ENCODE measurements around the gene CCN5. TPM values are rescaled to one million over a fixed set of nuclear protein-coding genes. Genes with fewer than 3 reads are reported as not detected.

The CCN5 gene
- total RNA-seq, 4 donors from 2014 or later: 5.8 to 32.2 (median 11.2) TPM

DNA sequence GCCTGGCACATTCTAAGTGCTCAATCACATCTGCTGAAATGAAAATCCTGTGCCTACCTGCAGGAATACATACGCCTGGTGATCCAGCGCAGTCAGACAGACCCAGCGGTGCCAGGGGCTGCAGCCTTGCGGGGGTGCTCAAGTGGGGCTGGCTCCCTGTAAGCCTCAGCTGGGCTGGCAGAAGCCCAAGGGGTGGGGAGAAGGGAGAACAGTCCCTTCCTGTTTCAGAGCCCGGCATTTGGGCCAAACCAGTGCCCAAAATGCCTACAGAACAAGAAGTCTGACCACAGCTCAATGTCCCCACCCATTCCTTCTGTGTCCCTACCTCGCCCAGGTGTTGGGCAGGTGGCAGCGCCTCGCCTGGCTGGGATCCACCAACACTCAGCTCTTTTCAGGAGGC is 53.1 kb downstream of the CCN5 start:
- Histone ChIP-seq H3K27me3 (no peaks in the 10 kb centered on the region), H3K4me3 (no peak overlapping the region), H3K4me1 (no peaks in the 10 kb centered on the region), H3K9me3 (no peaks in the 10 kb centered on the region), H3K36me3 (no peaks in the 10 kb centered on the region), H3K27ac (no peak overlapping the region)
- no peak for DNase-seq
- TF ChIP-seq, protein P1, sequence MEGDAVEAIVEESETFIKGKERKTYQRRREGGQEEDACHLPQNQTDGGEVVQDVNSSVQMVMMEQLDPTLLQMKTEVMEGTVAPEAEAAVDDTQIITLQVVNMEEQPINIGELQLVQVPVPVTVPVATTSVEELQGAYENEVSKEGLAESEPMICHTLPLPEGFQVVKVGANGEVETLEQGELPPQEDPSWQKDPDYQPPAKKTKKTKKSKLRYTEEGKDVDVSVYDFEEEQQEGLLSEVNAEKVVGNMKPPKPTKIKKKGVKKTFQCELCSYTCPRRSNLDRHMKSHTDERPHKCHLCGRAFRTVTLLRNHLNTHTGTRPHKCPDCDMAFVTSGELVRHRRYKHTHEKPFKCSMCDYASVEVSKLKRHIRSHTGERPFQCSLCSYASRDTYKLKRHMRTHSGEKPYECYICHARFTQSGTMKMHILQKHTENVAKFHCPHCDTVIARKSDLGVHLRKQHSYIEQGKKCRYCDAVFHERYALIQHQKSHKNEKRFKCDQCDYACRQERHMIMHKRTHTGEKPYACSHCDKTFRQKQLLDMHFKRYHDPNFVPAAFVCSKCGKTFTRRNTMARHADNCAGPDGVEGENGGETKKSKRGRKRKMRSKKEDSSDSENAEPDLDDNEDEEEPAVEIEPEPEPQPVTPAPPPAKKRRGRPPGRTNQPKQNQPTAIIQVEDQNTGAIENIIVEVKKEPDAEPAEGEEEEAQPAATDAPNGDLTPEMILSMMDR (IDR thresholded peaks at IDR 0.05): no peak
- no peak for TF ChIP-seq POLR2A (IDR thresholded peaks at IDR 0.05)

DNA sequence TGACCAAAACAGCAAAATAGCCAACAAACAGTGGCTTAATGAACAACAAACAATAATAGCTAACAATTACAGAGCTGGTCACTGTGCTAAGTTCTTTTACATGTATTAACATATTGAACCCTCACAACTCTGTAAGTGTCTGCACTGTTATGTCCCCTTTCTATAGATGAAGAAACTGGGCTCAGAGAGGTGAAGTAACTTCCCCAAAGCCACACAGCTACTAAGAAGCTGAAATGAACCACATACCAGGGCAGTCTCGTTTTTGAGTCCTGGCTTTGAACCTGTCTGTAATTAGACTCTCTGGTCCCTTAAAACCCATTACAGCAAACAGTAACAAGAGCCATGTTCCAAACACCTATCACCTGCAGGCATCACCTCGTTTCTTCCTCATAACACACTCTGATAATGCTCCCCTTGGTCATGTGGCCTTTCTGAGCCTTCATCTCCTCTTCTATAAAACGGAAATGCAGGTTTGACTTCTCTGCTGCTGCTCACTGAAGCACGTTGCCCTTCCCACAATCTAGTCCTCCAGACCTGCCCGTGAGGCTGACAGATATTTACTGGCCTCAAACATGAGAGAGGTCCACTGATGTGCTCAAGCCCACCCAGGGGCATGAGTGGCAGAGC is 53.8 kb downstream of the CCN5 start:
- Histone ChIP-seq H3K27me3 (no peaks in the 10 kb centered on the region), H3K27ac (no peak overlapping the region), H3K4me1 (no peaks in the 10 kb centered on the region), H3K9me3 (no peaks in the 10 kb centered on the region), H3K4me3 (no peak overlapping the region), H3K36me3 (no peaks in the 10 kb centered on the region)
- DNase-seq: peak in 1 of 3 donors; percentile 25
- TF ChIP-seq, protein P1 (IDR thresholded peaks at IDR 0.05): no peak
- no peak for TF ChIP-seq POLR2A (IDR thresholded peaks at IDR 0.05)

GRCh38 chr20:44769481-44769863 is 54.3 kb downstream of the CCN5 start:
- Histone ChIP-seq H3K27me3 (no peaks in the 10 kb centered on the region), H3K4me3 (no peak overlapping the region)

GRCh38 chr20:44770484-44771171 is 55.5 kb downstream of the CCN5 start:
- DNase-seq: no peak
- no peak overlapping the region for H3K4me3 ChIP-seq
- H3K27ac ChIP-seq: no peak overlapping the region
- no peaks in the 10 kb centered on the region for H3K4me1 ChIP-seq
- H3K27me3 ChIP-seq: no peaks in the 10 kb centered on the region
- H3K9me3 ChIP-seq: no peaks in the 10 kb centered on the region
- H3K36me3 ChIP-seq: no peaks in the 10 kb centered on the region
- TF ChIP-seq POLR2A (IDR thresholded peaks at IDR 0.05): no peak
- TF ChIP-seq, protein P1 (IDR thresholded peaks at IDR 0.05): no peak

More at GRCh38 chr20:44769481-44769863, 54.3 kb downstream of the CCN5 start:
- TF ChIP-seq, protein P1 (IDR thresholded peaks at IDR 0.05): no peak
- no peak for TF ChIP-seq POLR2A (IDR thresholded peaks at IDR 0.05)
- Histone ChIP-seq H3K4me1 (no peaks in the 10 kb centered on the region), H3K36me3 (no peaks in the 10 kb centered on the region), H3K9me3 (no peaks in the 10 kb centered on the region), H3K27ac (no peak overlapping the region)
- no peak for DNase-seq

- H3K27ac ChIP-seq: no peak overlapping the region
- no peak overlapping the region for H3K4me3 ChIP-seq
- DNase-seq: no peak
- H3K9me3 ChIP-seq: no peaks in the 10 kb centered on the region
- TF ChIP-seq POLR2A (IDR thresholded peaks at IDR 0.05): no peak
- TF ChIP-seq, protein P1 (IDR thresholded peaks at IDR 0.05): no peak
- no peaks in the 10 kb centered on the region for H3K4me1 ChIP-seq
- H3K27me3 ChIP-seq: no peaks in the 10 kb centered on the region
- H3K36me3 ChIP-seq: no peaks in the 10 kb centered on the region
These were observed 56.0 kb downstream of the CCN5 start for GRCh38 chr20:44771172-44771535.
